Panc1 (cell line): ENCODE measurements around the gene PKD1L1.

Source experiments
- REST ChIP-seq, 2 experiments: IDR thresholded peaks; 2 replicates each; pipeline ENCODE4 v1.6.1; 2011 to 2012; ENCODE audit warnings: low read depth in 2 of 2, control low read depth in 1 of 2, low read length in 1 of 2, mild to moderate bottlenecking in 1 of 2, moderate library complexity in 1 of 2; ENCODE audit not compliant: insufficient read depth in 1 of 2
- SIN3A ChIP-seq: IDR thresholded peaks from 2 replicates; pipeline ENCODE4 v1.6.1; 2012; ENCODE audit warnings: low read depth, mild to moderate bottlenecking, low read length, moderate library complexity, borderline replicate concordance; ENCODE audit not compliant: insufficient read depth
- TCF7L2 ChIP-seq: IDR thresholded peaks from 2 replicates; pipeline ENCODE4 v1.6.1; 2011; ENCODE audit warnings: mild to moderate bottlenecking, low read depth, low read length, inconsistent platforms
- TF ChIP-seq, protein P1 (sequence below): fragments of 450-650 bp; IDR thresholded peaks from 2 replicates; pipeline ENCODE4 v1.5.1; 2017; ENCODE audit warnings: mild to moderate bottlenecking

DNA sequence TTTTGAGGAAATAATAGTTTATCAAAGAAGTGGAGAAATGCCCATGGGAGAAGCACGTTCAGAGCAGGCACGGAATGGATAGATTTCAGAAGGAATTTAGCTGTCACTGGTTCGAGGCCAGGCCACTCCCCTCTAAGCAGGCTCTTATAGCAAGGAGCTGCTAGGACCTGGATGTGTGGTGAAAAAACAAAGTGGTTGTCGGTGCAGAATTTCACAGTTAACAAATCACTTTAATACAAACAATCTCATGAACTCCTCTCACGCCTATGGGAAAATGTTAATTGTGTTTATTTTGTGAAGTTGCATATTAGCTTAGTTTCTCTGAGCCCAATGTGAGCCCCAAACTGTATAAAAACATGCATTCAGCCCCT is 176.3 kb downstream of the PKD1L1 start:
- TF ChIP-seq, protein P1, sequence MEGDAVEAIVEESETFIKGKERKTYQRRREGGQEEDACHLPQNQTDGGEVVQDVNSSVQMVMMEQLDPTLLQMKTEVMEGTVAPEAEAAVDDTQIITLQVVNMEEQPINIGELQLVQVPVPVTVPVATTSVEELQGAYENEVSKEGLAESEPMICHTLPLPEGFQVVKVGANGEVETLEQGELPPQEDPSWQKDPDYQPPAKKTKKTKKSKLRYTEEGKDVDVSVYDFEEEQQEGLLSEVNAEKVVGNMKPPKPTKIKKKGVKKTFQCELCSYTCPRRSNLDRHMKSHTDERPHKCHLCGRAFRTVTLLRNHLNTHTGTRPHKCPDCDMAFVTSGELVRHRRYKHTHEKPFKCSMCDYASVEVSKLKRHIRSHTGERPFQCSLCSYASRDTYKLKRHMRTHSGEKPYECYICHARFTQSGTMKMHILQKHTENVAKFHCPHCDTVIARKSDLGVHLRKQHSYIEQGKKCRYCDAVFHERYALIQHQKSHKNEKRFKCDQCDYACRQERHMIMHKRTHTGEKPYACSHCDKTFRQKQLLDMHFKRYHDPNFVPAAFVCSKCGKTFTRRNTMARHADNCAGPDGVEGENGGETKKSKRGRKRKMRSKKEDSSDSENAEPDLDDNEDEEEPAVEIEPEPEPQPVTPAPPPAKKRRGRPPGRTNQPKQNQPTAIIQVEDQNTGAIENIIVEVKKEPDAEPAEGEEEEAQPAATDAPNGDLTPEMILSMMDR = no peak
- no peak for TF ChIP-seq TCF7L2
- no peak for TF ChIP-seq REST (IDR thresholded peaks at IDR 0.05; ENCODE audit: insufficient read depth in 1 of 2, low read depth in 2 of 2, low read length in 1 of 2)
- TF ChIP-seq SIN3A = no peak
